Muscle of leg (tissue), 11 donors: ENCODE measurements around the gene GRID1. TPM values are rescaled to one million over a fixed set of nuclear protein-coding genes. Genes with fewer than 3 reads are reported as not detected.
A peak's percentile ranks its signal among the peaks of the same experiment; 100 is the strongest.

ENCODE experiments used
- DNase-seq: peaks from one replicate; pipeline ENCODE4 v3.0.0; 2013
- H3K27ac ChIP-seq: one replicate; pipeline ENCODE4 v1.5.1; 2013; ENCODE audit warnings: mild to moderate bottlenecking, low read length, control low read depth
- H3K27me3 ChIP-seq: one replicate; pipeline ENCODE4 v1.6.1; 2013; ENCODE audit warnings: low read length; ENCODE audit not compliant: control insufficient read depth, insufficient read depth
- H3K36me3 ChIP-seq: one replicate; pipeline ENCODE4 v1.6.1; 2013; ENCODE audit warnings: low read length; ENCODE audit not compliant: control insufficient read depth, insufficient read depth
- H3K4me1 ChIP-seq: one replicate; pipeline ENCODE4 v1.6.1; 2013; ENCODE audit warnings: low read length; ENCODE audit not compliant: control insufficient read depth, insufficient read depth
- H3K4me3 ChIP-seq: one replicate; pipeline ENCODE4 v1.5.1; 2013; ENCODE audit warnings: low read length, control low read depth
- H3K9me3 ChIP-seq: replicated peaks from 2 replicates; pipeline ENCODE4 v1.6.1; 2013; ENCODE audit warnings: low read depth, low read length; ENCODE audit not compliant: control insufficient read depth
- WGBS: methylation state at CpG from one replicate; pipeline ENCODE4 v1.1.5; 2013; ENCODE audit warnings: missing lambda C conversion rate; ENCODE audit not compliant: insufficient coverage; 5-methylcytosine and 5-hydroxymethylcytosine counted together
- polyA plus RNA-seq, 8 donors: library from polyadenylated mRNA; unstranded; fragments of 120-200 nt; gene quantifications; one replicate each; pipeline versions ENCODE4 v1.2.1 to v1.2.3, GENCODE V29; 2013; ENCODE audit warnings: inconsistent platforms in 1 of 8, low replicate concordance in 1 of 8; ENCODE audit not compliant: insufficient read length in 8 of 8, insufficient read depth in 1 of 8
- total RNA-seq: library from RNA; stranded (reverse); fragments of 120-200 nt; gene quantifications from one replicate; pipeline ENCODE4 v1.2.4, GENCODE V29; 2013

The GRID1 gene
- total and polyA plus RNA-seq, 9 donors = 2.4 to 6.1 (median 3.1) TPM

- no peaks in the 10 kb centered on the region for H3K27me3 ChIP-seq
- H3K36me3 ChIP-seq = no peaks in the 10 kb centered on the region
- H3K4me3 ChIP-seq = no peak overlapping the region
- WGBS = 33% methylated on average over 12 of the region's 14 CpGs
- no peaks in the 10 kb centered on the region for H3K9me3 ChIP-seq
- H3K27ac ChIP-seq = no peak overlapping the region
- peak; percentile 24 for DNase-seq
- H3K4me1 ChIP-seq = peaks cover 16% of the 10 kb centered on the region
Observed at GRCh38 chr10:86253091-86254072, 113.2 kb downstream of the GRID1 start.

- Histone ChIP-seq H3K36me3 (no peaks in the 10 kb centered on the region), H3K9me3 (no peaks in the 10 kb centered on the region), H3K4me1 (peaks cover 16% of the 10 kb centered on the region), H3K4me3 (no peak overlapping the region), H3K27me3 (no peaks in the 10 kb centered on the region), H3K27ac (no peak overlapping the region)
- DNase-seq = no peak
- WGBS = no CpG with 5 or more reads among the region's 3 CpGs
Observed at GRCh38 chr10:86252556-86252955, 114.0 kb downstream of the GRID1 start.

GRCh38 chr10:86252079-86252478 is 114.5 kb downstream of the GRID1 start:
- WGBS = 67% methylated on average over 5 of the region's 7 CpGs
- no peak for DNase-seq
- Histone ChIP-seq H3K27me3 (no peaks in the 10 kb centered on the region), H3K27ac (no peak overlapping the region), H3K4me3 (no peak overlapping the region), H3K9me3 (no peaks in the 10 kb centered on the region), H3K36me3 (no peaks in the 10 kb centered on the region), H3K4me1 (peaks cover 16% of the 10 kb centered on the region)

DNA sequence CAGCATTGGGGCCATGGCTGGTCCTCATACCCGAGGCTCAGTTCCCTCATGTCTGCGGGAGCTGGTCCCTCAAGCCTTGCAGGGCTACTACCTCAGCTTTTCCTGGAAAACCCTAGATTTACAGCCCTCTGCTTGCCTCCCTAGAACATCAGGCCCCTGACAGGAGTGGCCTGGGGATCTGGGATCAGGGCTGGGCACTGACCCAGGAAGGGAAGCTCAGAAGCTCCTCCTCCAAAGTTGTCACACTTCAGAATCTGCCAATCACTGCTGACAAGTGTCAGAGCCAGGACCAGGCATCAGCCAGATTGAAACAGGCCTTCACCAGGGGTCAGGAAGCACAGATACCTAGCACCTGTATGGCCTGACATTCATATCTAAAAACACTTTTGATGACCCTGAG is 115.2 kb downstream of the GRID1 start:
- Histone ChIP-seq H3K4me1 (peaks cover 16% of the 10 kb centered on the region), H3K27ac (no peak overlapping the region), H3K4me3 (no peak overlapping the region), H3K36me3 (no peaks in the 10 kb centered on the region), H3K9me3 (no peaks in the 10 kb centered on the region), H3K27me3 (no peaks in the 10 kb centered on the region)
- DNase-seq = no peak
- WGBS = 50% methylated on average over 2 of the region's 2 CpGs

DNA sequence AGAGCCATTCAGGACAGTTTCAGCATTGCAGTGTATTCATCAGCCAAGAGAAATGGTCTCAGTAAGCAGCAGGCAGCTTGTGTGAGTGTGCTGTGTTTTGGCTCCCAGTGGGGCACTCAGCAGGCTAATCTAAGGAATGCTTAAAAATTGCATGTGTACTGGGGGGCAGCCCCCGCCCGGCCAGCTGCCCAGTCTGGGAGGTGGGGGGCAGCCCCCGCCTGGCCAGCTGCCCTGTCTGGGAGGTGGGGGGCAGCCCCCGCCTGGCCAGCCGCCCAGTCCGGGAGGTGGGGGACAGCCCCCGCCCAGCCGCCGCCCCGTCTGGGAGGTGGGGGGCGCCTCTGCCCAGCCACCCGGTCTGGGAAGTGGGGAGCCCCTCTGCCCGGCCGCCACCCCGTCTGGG is 116.2 kb downstream of the GRID1 start:
- H3K4me3 ChIP-seq = no peak overlapping the region
- no peaks in the 10 kb centered on the region for H3K27me3 ChIP-seq
- no peak overlapping the region for H3K27ac ChIP-seq
- WGBS = 79% methylated on average over 12 of the region's 15 CpGs
- no peaks in the 10 kb centered on the region for H3K36me3 ChIP-seq
- no peak for DNase-seq
- H3K9me3 ChIP-seq = no peaks in the 10 kb centered on the region
- H3K4me1 ChIP-seq = peaks cover 16% of the 10 kb centered on the region

DNA sequence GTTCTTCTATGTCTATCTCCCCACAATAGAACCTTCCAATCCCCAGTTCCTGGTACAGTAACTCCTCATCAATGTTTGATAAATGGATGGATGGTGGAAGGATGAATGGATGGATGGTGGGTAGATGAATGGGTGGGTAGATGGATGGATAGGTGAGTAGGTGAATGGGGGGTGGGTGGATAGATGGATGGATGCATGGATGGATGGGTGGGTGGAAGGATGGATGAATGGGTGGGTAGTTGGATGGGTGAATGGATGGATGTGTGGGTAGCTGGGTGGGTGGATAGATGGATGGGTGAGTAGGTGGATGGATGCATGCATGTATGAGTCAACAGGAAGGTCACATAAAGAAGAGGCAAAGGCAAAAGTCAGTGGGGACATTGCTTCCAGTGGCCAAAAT is 116.8 kb downstream of the GRID1 start:
- Histone ChIP-seq H3K27ac (no peak overlapping the region), H3K27me3 (no peaks in the 10 kb centered on the region), H3K4me3 (no peak overlapping the region), H3K36me3 (no peaks in the 10 kb centered on the region), H3K9me3 (no peaks in the 10 kb centered on the region), H3K4me1 (peaks cover 16% of the 10 kb centered on the region)
- DNase-seq = no peak

DNA sequence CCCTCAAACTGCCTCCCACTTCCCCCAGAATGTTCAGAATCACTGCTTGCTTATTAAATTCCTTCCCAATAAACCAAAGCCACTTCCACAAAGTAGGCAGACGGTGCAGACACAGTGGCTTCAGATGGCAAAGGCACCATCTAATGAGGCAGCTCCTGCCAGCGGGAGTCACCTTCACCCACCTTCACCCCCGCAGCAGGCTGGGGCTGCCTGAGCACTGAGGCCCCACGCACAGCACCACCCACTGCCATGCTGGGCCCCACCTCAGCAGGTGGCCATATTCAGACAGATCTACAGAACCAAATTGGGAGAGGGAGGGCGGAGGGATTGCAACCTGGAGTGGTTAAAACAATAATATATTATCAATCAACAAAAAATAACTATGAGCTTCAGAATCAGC is 118.5 kb downstream of the GRID1 start:
- DNase-seq = no peak
- Histone ChIP-seq H3K4me3 (no peak overlapping the region), H3K27ac (no peak overlapping the region), H3K4me1 (peaks cover 12% of the 10 kb centered on the region), H3K36me3 (no peaks in the 10 kb centered on the region), H3K27me3 (no peaks in the 10 kb centered on the region), H3K9me3 (no peaks in the 10 kb centered on the region)
- 75% methylated on average over 1 of the region's 5 CpGs for WGBS

DNA sequence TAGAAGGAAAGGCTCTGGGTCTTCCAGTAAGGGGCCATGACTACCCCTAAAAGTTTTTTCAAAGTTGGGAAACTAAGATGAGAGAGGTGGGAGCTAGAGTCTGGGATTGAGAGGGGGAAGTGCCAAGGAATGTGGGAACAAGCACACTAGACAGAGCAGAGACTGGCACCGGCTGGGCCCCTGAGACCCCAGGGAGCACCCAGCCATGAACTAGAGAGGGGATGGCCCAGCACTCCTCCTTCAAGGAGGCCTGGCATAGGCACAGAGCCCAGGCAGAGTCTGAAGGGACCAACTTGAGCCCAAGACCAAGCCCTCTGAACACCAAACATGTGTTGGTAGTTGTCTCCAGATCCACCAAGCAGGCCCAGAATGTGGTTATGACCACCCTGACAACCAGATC is 119.0 kb downstream of the GRID1 start:
- no peak overlapping the region for H3K27ac ChIP-seq
- H3K27me3 ChIP-seq = no peaks in the 10 kb centered on the region
- no CpG with 5 or more reads among the region's 1 CpG for WGBS
- peaks cover 10% of the 10 kb centered on the region for H3K4me1 ChIP-seq
- no peak overlapping the region for H3K4me3 ChIP-seq
- no peaks in the 10 kb centered on the region for H3K36me3 ChIP-seq
- no peaks in the 10 kb centered on the region for H3K9me3 ChIP-seq
- no peak for DNase-seq

DNA sequence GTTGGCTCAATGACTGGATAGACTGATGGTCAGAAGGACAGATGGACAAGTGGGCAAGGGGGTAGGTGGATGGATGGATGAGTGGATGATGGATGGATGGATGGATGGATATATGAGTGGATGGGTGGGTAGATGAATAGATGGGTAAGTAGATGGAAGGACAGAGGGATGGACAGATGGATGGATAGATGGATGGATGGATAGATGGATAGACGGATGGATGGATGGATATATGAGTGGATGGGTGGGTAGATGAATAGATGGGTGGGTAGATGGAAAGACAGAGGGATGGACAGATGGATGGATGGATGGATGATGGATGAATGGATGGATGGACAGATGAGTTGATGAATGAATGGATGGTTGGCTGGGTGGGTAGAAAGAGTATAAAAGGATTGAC is 119.5 kb downstream of the GRID1 start:
- no peaks in the 10 kb centered on the region for H3K9me3 ChIP-seq
- no peak overlapping the region for H3K4me3 ChIP-seq
- H3K36me3 ChIP-seq = no peaks in the 10 kb centered on the region
- H3K4me1 ChIP-seq = peaks cover 9% of the 10 kb centered on the region
- H3K27ac ChIP-seq = no peak overlapping the region
- no peaks in the 10 kb centered on the region for H3K27me3 ChIP-seq
- 93% methylated on average over 1 of the region's 1 CpG for WGBS
- DNase-seq = no peak

DNA sequence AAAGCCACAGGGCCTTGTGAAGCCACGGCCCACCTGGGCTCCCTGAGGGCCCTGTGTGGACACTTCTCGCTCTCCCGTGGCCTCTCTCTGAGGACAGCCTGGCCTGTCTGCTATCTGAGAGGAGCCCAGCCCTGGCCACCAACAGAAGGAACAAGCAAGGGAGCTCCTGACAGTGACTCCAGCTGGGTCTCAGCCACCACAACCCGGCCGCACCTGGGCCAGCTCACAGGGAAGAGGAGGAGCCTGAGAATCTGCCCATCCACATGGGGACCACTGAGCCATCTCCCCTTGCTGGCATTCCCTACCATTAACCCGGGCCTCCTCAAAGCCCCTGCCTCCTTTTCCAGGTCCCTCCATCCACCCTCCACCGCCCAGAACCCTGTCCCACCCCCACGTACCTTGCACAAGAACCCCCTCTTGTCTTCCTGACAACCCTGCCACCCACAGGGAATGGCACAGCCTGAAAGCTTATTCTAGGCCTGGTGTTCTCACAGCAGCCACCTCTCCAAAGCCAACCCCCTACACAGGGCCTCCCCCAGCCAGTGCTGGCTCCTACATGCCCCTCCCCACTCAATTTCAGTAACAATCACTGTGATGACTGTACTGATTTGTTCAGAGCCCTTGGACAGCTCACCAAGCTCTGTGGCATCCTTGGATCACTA is 120.2 kb downstream of the GRID1 start:
- Histone ChIP-seq H3K9me3 (no peaks in the 10 kb centered on the region), H3K4me1 (peaks cover 9% of the 10 kb centered on the region), H3K27me3 (no peaks in the 10 kb centered on the region), H3K4me3 (no peak overlapping the region), H3K36me3 (no peaks in the 10 kb centered on the region), H3K27ac (no peak overlapping the region)
- no peak for DNase-seq
- WGBS = 81% methylated on average over 8 of the region's 8 CpGs
